Thyroid gland (tissue), 4 donors: ENCODE data around the gene KLHL20.

Experiments used
- CTCF ChIP-seq, 6 experiments: fragments of 200-600 bp in 3 of 6; fragments of 450-650 bp in 3 of 6; sonication (generic) in 3 of 6; IDR thresholded peaks; one replicate each; pipeline ENCODE4 v1.5.1; 2016 to 2019; ENCODE audit warnings: antibody characterized with exemption in 6 of 6, mild to moderate bottlenecking in 2 of 6, inconsistent platforms in 1 of 6, moderate library complexity in 1 of 6
- POLR2A ChIP-seq, 2 donors: fragments of 450-650 bp; IDR thresholded peaks; one replicate each; pipeline ENCODE4 v1.6.1; 2017; ENCODE audit warnings: antibody characterized with exemption in 2 of 2, mild to moderate bottlenecking in 2 of 2, moderate library complexity in 1 of 2

- TF ChIP-seq CTCF (IDR thresholded peaks at IDR 0.05) (no peak), POLR2A (IDR thresholded peaks at IDR 0.05) (no peak)
Observed at GRCh38 chr1:173742203-173742886, 27.6 kb downstream of the KLHL20 start.
